ENCODE measurements around the gene BEND2.

Gene BEND2

DNA sequence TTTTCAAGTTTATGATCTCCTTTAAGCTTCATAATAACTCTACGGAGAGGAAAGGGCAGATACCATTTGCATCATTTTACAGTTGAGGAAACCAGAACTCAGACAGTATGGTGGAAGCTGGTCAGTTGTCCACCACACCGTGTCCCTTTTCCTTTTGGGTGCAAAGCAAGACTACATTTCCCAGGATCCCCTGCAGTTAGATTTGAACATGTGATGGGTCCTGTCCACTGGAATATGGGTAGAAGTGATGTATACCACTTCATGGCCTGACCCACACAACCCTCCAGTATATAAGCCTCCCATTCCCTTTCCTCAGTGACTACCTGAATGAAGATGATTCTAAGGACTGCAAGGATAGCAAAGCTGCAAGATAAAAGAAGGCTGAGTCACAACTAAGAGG is 74.7 kb downstream of the BEND2 start:
- in situ Hi-C loops (cut with MboI; ENCODE audit: low sequenced_read_pairs): no loop called here

DNA sequence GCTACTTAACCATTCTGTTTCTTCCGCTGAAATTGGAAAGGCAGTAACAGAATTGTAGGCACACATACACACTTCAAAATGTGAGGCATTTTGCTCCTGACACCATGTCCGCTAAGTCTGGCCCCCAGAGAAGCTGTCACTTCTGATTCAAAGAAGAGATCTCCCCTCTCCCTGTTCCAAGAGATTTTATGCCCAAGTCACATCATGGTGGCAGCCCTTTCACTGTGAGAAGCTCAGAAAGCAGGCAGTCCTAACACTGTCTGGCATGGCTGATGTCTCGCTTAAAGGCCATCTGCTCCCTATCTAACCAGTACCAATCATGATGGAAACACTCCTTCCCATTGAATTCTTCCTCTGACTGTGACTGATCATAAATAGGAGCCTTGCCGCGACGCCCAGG is 83.9 kb downstream of the BEND2 start:
- in situ Hi-C loops (cut with MboI; ENCODE audit: low sequenced_read_pairs): no loop called here

DNA sequence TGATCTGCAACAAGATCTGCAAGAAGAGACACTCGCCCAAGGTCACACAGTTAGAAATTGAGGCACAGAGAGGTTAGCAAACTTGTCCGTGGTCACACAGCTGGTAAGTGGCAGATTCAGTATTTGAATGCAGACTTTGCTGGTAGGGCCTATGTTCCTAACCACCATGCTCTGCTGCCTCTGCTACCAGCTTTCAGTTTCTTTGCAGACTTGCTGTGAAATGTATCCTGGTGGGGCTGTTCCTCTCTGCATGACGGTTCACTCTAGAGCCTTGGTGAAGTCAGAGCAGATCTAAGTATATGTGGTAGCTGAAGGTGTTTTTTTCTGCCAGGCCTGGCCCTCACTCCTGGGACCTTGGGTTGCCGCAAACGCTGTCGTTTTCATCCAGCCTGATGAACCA is 87.1 kb downstream of the BEND2 start:
- in situ Hi-C loops (cut with MboI; ENCODE audit: low sequenced_read_pairs): no loop called here

DNA sequence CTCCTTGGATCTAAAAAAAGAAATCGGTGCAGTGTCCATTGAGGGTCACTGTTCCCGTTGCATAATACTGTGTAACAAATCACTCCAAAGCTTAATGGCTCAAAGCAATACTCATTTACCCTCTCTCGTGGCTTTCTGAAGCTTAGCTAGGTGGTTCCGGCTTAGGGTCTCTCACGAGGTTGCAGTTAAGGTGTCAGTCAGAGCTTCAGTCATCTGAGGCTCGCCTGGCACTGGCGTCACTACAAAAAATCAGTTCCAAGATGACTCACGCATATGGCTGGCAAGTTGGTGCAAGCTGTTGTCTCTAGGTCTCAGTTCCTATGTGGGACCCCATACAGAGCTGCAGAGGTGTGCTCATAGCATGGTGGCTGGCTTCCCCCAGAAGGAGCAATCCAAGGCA is 91.0 kb downstream of the BEND2 start:
- in situ Hi-C loops (cut with MboI; ENCODE audit: low sequenced_read_pairs): no loop called here

DNA sequence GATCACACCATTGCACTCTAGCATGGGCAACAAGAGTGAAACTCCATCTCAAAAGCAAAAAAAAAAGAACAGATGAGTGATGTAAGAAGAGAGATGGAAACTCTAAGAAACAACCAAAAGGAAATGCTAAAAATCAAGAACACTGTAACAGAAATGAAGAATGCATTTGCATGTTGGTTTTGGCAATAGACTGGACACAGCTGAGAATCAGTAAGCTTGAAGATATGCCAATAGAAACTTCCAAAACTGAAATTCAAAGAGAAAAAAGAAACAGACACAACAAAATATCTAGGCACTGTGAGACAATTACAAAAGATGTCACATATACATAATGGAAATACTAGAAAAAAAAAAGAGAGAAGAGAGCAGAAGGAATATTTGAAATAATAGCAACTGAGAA is 93.7 kb downstream of the BEND2 start:
- in situ Hi-C loops (cut with MboI; ENCODE audit: low sequenced_read_pairs): no loop called here

DNA sequence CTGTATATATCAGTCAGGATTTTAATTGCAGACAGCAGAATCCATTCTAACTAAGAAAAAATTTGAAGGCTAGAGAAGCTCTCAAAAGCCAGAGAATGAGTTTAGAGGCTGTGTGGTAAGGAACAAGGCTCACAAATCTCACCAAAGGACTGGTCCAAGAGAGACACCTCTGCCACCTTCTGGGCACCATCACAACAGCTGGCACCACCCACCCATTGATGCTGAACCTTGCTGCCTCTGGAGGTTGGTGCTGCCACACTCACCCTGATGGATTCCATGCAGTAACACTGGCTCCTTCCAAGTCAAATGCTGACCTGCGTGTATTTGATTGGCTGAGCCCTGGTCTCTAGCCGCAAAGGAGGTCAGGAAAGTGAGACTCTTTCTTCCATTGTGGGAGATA is 100.8 kb downstream of the BEND2 start:
- in situ Hi-C loops (cut with MboI; ENCODE audit: low sequenced_read_pairs): no loop called here

Measured in HL-60/S4 treated with retinoic acid at 250 ng/mL for 4 days and 3 days (cell line).